Measurements from ENCODE around the gene DPP6. TPM values are rescaled to one million over a fixed set of nuclear protein-coding genes. Genes with fewer than 3 reads are reported as not detected.

Gene DPP6
- total RNA-seq, 1 experiment from 2014 or later: 7.9 TPM

DNA sequence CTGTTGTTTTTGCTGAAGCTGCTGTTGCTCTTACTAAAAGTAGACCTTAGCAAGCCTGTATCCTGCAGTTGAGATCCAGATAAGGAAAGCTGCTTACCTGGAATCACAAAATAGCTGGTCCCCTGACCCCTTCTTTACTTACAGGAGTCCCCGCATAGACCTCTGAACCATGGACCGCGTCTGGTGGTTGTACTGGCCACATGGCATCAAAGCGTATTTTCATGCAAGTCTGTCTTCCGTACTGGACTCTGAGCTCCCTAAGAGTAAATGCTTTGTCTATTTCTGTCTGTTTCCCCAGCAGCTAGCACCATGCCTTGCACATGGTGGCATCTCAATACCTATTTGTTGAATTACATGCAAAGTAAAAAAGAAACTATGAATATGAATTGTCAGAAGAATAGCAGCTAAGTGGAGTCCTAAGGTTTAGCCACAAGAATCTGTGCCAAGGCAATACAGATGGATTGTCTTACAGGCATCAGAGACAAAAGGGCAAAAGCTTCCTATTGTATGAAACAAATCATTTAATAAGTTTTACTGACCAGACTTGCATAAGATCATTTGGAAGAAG lies 791.6 kb downstream of the DPP6 start:
- no peak for DNase-seq (ENCODE audit: low spot score)
- in situ Hi-C loops (cut with HindIII; ENCODE audit: low sequenced_read_pairs): no loop called here

DNA sequence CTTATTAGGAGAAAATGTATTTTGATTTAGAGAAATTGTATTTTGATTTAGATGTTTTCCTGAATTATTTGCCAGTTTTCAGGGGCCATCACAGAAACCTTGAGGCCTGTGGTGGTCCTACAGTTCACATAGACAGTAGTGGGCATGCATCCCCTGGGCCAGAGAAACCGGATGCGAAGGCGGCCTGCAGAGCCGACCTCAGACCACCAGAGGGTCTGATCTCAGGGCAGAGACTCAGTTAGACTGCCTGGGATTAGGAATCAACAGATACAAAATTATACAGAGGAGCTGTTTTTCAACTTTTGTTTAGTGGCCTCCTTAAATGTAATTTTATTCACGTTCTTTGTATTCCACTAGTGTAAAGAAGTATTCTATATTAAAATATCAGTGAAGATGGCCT lies 792.3 kb downstream of the DPP6 start:
- DNase-seq (ENCODE audit: low spot score): no peak
- in situ Hi-C loops (cut with HindIII; ENCODE audit: low sequenced_read_pairs): no loop called here

DNA sequence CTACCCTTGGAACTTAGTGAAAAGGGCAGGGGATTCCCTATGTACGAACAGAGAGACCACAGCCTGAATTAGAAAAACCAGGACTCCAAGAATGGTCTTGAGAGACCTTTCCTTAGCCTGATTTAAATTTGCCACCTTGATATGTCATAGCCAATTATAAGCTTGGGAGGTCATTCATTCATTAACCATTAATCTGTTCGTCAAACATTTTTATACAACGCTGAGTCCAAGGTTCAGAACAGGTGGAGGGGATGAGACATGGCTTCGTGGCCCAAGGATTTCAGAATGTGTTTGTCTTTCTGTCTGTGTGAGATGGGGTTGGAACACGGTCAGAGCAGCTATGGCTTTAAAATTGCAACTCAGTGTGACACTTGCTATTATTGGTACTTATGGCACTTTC lies 792.8 kb downstream of the DPP6 start:
- in situ Hi-C loops (cut with HindIII; ENCODE audit: low sequenced_read_pairs): no loop called here

DNA sequence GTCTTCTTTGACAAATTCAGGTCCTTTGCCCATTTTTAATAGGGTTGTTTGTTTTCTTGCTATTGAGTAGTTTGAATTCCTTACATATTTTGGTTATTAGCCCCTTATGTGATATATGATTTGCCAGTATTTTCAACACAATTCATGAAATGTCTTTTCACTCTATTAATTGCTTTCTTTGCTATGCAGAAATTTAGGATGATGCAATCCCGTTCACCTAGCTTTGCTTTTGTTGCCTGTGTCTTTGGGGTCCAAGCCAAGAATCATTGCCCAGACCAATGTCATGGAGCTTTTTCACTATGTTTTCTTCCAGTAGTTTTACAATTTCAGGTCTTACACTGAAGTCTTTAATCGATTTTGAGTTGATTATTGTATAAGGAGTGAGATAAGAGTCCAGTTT lies 796.3 kb downstream of the DPP6 start:
- no peak for DNase-seq (ENCODE audit: low spot score)
- in situ Hi-C loops (cut with HindIII; ENCODE audit: low sequenced_read_pairs): no loop called here

More for the DNA sequence above, 792.8 kb downstream of the DPP6 start:
- no peak for DNase-seq (ENCODE audit: low spot score)

DNA sequence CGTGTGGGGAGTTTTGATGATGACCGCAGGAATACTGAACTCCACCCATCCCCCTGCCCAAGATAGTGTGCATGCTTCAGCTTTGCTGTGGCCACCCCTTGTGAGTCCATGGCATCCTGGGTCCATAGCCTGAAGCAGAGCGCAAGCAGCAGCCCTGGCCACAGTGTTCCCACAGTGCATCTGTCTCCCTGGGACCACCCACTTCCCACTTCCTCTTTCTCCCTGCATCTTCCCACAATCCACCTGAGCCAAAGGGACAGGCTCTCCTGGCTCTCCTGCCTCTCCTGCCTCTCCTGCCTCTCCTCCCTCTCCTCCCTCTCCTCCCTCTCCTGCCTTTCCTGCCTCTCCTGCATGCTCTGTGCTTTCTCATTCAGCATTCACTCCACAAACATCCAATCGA lies 800.0 kb downstream of the DPP6 start:
- in situ Hi-C loops (cut with HindIII; ENCODE audit: low sequenced_read_pairs): no loop called here
- no peak for DNase-seq (ENCODE audit: low spot score)

DNA sequence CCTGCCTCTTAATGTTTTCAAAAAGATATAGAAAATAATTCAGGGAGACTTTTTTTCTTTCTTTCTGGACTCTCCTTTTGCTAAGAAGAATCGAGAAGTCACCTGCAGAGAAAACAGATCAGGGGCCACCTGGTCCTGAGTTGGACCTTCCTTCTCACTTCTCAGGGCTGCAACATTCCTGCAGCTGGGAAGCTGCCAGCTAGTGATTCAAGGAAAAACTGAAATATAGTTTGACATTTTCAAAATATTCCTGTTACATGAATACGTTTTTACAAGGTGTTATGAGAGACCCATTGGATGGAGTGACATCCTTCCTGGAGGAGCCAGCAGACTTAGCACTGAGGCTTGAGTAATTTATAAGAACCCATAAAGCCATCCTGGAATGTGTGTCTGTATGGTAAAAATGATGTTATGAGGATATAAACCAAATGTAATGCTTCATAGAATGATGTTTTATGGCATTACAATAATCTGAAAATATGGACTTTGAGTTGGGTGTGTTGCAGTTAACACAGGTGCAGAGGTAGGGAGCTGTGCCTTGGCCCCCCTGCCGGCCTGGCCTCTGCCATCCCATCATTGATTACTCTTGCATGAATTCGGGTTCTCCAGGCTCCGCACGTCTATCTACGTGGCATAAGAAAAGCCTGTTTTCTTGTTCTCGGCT lies 801.0 kb downstream of the DPP6 start:
- in situ Hi-C loops (cut with HindIII; ENCODE audit: low sequenced_read_pairs): no loop called here
- DNase-seq (ENCODE audit: low spot score): no peak

DNA sequence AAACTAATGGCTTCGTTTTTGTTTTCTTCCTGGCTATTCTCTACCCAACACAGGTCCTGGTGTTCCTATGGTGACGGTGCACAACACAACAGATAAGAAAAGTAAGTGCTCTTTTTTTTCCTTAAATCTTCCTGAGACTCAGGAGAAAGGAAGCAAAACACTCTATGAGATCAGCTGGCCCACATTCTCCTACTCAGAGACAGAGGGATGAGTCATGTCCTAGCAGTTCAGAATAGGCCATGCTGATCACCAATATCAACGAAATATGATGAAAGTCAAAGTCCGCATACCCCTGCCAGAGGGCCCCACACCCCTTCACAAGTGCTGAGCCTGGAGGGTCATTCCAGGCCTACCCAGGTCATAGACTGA lies 801.5 kb downstream of the DPP6 start:
- in situ Hi-C loops (cut with HindIII; ENCODE audit: low sequenced_read_pairs): no loop called here
- DNase-seq (ENCODE audit: low spot score): no peak

DNA sequence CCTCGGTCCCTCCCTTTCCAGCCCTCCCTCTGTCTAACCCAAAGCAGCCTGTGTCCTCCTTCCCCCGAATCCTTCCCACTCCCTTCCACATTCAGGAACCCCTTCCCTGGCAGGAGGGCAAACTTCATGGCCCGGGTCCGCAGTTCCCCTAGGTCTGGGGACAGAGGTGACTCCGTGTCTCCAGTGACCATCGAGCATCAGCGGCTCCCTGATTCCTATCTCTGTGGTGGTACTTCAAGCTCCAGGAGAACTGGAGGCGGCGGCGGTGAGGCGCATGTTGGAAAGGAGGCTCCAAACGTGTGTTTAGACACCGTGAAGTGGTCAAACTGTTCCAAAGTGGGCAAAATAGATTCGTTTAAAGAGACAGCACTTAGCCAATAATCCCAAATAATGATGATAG lies 802.6 kb downstream of the DPP6 start:
- in situ Hi-C loops (cut with HindIII; ENCODE audit: low sequenced_read_pairs): no loop called here
- no peak for DNase-seq (ENCODE audit: low spot score)

DNA sequence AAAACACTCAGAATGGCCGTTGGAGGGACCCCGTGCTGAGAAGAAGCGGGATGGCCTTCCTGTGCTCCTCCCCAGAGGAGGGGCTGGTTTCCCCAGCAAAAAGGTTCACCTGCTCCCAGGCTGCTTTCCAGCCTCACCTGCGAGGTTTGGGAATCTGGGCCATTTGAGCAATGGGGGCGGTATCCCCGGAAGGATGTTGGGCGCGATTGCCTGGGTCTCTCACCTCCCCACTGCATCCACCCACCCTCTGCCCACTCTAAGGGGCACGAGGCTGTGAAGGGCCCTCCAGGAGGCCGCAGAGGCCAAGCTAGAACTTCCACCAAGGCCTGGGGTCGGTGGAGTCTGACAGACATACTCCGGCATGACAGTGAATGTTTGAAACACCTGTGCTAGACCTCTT lies 803.2 kb downstream of the DPP6 start:
- no peak for DNase-seq (ENCODE audit: low spot score)
- in situ Hi-C loops (cut with HindIII; ENCODE audit: low sequenced_read_pairs): no loop called here

DNA sequence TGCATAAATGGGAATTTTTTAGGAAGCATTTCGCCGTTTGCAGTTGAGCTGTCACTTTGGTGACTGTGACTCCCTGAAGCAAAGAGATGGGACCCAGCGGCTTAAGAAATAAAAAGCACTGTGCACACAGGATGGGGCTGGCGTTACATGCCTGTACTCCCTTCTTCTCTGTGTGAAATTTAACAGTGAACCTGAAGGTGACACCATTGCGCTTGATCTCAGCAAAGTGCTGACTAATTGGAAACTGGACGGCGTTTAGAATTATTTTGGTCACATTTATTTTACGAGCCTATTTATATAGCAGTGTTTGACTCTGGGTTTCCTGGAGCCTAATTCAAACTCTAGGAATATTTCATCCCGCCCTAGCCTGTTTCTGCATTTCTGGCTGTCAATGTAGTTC lies 804.5 kb downstream of the DPP6 start:
- DNase-seq (ENCODE audit: low spot score): no peak
- in situ Hi-C loops (cut with HindIII; ENCODE audit: low sequenced_read_pairs): no loop called here

DNA sequence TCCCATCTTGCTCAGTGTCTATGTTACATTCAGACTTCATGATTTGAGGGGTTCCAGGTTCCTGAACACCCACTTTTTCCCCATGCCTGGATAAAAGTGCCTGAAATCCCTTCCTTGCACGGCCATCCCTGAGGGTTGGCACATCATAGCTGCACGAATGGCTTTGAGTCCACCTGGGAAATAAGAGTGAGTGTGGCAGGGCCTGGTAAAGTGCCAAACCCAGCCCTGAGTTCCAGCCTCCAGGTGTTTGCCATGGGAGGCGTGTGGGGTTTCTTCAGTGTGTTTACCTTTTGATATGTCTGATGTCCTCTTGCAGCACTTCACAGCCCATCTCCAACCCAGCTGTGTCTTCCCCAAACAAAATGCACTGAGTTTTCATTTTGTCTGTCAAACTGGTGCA lies 805.0 kb downstream of the DPP6 start:
- no peak for DNase-seq (ENCODE audit: low spot score)
- in situ Hi-C loops (cut with HindIII; ENCODE audit: low sequenced_read_pairs): no loop called here

DNA sequence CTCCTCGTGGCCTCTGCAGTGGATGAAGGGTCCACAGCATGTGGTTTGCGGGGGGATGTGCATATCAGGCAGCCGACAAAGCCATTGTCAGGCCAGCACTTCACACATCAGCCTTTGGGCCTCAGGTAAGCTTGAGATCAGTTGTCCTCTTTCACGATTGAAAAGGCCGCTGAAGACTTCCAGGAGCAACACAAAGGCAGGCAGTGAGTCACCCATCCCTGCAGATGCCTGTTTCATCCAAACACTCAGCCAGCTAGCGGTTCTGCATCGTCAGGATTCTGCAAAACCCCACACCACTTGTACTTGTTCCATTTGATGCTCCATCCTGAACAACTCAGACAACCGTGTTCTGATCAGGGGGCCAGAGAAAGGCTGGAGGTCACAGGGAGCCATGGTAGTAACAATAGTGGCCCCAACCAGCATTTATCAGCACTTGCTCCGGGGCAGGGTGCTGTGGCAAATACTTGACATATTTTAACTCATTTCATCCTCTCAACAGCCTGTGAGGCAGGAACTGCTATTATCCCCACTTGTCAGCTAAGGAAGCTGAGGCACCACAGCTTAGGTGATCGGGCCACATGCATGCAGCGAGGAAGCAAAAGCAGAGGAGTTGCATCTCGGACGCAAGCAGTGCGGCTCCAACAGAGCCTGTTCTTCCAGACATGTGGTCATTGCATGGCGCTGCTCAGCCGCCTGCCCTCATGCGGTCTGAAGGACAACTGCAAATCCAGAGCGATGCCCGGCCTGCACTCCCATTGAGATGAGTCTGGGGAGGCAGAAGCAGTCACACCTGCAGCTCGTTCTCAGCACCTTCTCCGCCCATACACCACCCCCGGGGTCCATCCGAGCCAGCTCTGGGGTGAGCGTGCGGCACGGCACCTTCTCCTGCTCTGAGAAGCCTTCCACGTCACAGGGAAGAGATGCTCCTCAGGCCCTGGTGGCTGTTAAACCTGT lies 805.8 kb downstream of the DPP6 start:
- DNase-seq (ENCODE audit: low spot score): no peak
- in situ Hi-C loops (cut with HindIII; ENCODE audit: low sequenced_read_pairs): no loop called here

DNA sequence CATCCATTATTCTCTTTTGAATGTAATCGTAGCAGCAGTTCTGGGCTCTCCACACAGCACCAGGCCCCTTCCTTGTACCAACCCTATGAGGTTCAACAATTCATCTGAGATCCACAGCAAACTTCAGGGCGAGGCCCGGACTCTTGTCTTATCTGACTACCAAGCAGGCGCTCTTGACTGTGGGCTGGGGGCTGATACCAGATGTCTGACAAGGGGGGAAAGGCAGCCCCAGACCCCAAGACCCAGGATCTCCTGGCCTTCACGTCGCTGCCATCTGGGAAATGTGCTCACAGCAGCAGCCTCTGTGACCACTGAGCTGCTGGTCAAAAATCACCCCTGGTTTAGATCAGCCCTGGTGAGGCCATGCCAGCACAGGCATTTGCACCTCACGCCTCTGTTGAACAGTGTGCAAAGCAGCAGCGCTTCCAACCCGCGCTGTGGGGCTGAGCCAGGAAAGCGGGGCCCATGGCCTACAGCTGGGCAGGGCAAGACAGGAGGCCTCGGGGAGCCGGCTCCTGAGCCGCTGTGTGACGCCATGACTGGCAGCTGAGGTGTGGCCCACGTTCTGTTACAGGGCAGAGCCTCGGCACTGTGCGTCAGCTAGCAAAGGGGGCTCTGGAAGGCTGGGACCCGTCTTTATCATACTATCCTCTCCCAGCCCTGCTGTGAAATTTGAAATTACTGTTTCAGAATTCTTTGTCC lies 806.8 kb downstream of the DPP6 start:
- DNase-seq (ENCODE audit: low spot score): no peak
- in situ Hi-C loops (cut with HindIII; ENCODE audit: low sequenced_read_pairs): no loop called here

DNA sequence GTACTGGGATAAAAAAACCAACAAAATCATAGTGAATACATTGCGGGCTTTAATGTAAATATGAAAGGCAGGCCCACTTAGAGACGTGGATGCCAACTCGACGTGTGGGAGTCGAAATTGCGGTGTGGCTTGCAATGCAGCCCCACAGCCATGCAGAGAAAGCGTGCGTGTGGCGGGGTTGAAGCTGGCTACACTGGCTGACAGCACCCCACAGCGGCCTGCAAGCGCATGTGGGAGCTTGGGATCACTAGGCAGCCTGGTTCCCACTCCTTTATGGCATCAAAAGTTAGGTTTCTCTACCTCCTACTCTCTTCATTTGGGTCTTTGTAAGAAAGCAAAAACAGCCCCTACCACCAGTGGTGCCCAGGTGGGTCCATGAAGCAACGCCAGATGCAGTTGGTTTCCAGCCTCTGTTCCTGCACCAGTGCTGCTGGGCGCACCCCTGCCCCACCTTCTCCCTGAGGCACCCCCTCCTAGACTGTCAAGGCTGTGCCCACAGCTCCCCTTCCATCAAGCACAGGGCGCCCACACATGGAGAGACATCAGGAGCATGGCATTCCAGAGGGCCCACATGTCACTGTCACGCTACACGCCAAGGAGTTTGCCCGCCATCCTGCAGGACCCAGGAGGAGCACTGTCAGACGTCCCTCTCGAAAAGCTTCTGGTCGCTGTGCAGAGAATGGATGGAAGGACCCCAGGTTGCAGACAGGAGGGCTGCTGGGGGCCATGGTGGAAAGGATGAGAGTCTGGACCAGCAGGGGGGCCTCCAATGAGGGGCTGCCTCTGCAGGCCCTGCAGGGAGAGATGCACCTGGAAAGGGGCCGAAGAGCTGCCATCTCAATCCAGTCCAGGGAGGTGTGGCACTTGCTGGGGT lies 807.8 kb downstream of the DPP6 start:
- in situ Hi-C loops (cut with HindIII; ENCODE audit: low sequenced_read_pairs): no loop called here
- DNase-seq (ENCODE audit: low spot score): no peak

DNA sequence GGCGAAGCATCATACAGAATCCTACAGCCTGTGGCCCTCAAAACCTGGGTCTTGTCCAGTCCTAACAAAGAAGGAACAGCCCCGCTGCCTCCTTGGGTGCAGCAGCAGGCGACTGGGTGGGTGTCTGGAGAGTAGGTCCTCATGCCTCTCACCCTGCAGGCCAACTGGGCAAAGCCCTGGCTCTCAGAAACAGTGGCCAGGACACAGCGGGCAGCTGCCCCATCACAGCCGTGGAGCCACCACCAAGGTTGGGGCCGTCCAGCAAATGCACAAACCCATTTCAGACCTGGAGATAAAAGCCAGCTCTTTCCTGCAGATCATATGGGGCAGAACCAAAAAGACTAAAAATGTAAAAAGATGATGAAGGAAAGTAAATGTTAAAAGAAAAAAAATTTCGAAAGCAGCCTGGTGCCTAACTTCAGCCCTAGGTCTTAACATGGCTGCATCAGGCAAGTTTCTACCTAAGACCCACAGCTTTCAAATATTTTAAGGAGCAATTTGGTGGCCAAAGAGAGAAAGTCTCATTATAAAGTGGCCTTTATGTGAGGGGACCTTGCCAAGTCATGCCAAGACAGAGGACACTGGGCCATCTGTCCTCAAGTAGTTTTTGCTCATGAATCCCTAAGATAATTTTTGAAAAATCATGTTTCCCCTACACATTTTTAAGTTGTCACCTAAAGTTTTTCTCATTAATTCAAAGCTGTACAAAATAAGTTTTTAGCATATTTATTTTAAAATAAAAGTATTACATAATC lies 808.6 kb downstream of the DPP6 start:
- in situ Hi-C loops (cut with HindIII; ENCODE audit: low sequenced_read_pairs): no loop called here
- DNase-seq (ENCODE audit: low spot score): peak; percentile 63

DNA sequence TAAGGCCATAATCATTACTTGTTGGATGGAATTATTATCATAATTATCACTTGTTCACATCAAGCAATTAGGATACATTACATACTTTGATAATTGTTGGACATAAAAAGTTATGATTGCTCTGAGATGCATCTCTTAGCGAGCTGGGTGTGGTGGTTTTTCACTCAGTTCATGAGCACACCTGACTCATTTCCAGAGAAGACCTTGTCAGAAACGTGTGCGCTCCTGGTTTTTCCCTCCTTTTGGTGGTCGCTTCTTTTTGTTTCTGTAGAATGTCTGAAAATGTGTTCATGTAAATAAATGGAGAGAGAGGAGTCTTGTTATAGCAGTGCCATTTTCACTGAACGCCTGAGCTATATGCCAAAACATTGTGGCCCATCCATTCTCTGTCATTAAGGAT lies 809.4 kb downstream of the DPP6 start:
- in situ Hi-C loops (cut with HindIII; ENCODE audit: low sequenced_read_pairs): no loop called here
- DNase-seq (ENCODE audit: low spot score): no peak

DNA sequence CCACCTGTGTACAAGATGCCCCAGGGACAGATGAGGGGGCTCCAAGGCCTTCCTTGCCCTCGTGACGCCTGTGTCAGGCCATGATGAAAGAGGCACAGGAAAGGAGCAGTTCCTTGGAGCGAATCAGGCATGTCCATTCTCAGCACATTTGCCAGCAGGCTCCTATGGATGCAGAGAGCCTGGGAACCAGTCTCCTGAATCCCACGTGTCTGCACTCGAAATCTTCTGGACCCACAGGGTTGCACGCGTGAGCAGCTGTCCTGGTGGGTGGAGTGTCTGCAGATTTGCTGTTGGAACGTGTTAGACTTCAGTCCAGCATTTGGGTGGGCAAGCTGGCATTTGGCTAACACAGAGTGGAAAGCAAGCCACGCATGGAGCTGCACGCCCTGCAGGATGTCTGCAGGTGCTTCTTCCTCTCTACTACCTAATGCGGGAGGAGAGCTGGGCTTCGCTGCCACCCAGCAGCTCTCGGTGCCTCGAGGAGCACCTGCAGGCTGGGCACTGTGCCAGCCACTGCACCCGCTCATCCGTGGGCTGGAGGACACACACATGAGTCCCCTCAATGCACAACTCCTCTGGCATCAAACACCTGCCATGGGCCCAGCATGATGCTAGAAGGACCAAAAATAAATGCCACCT lies 810.1 kb downstream of the DPP6 start:
- in situ Hi-C loops (cut with HindIII; ENCODE audit: low sequenced_read_pairs): no loop called here
- peak; percentile 19 for DNase-seq (ENCODE audit: low spot score)
